Stimulated activated naive CD4-positive, alpha-beta T cell (primary cell): ENCODE results near the gene RAB44.
A peak's percentile ranks its signal among the peaks of the same experiment; 100 is the strongest.
"Not testable (repeated sequence)": the region's sequence is repeated elsewhere in the genome, so short reads cannot be mapped to it uniquely, and the experiment has no call there.

Experiments used
- DNase-seq, 6 experiments: peaks; one replicate each; lab custom pipeline; 2025; lab: John Stamatoyannopoulos, UW

Gene RAB44, protein sequence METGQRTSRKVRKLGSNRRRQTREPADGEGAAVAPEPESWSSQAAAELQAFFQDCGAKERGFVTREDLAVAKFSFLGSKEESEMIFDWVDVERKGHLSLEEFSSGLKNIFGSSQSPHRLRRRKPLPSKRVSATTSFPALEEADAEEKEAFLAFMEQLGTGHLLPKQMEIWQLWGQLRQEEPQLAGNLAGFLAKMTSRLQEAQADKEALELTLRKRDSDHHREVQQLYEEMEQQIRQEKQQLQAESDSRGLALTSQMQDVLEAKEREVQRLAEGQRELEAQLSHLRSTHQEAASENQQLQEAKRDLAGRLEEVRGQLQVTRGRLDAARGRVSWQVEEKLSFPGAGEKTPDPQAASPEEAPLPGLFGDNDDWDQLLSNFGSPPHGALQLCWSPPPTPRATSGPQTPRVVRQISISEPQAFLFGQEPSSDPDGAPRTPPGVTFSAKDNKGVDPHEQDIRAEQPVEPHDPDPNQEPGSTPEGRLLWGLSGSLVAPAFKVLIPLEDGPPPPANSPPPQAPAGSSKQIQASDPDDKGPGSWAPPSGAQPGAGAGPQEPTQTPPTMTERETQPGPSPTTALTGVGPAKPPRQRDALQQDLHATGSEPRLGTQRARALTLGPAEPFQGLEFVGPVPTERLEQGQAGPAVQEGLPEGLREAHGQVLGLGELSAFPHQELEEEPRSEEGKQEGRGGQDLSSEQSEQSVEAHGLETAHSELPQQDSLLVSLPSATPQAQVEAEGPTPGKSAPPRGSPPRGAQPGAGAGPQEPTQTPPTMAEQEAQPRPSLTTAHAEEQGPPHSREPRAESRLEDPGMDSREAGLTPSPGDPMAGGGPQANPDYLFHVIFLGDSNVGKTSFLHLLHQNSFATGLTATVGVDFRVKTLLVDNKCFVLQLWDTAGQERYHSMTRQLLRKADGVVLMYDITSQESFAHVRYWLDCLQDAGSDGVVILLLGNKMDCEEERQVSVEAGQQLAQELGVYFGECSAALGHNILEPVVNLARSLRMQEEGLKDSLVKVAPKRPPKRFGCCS

GRCh38 chr6:36697481-36697903 is at the start of gene RAB44:
TSS of gene RAB44 (plus strand) at chr6:36697826. CDS start at chr6:36704236, 6,410 bp downstream.
- DNase-seq = no peak

DNA sequence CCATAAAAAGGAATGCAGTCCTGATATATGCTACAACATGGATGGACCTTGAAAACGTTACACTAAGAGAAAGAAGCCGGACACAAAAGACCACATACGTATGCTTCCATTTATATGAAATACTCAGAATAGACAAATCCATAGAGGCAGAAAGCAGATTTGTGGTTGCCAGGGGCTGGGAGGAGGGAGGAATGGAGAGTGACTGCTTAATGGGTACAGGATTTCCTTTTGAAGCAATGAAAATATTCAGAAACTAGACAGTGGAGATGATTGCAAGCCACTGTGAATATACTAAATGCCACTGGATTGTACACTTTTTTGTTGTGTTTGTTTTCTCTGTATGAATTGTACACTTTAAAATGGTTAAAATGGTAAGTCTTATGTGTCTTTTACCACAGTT is 48.5 kb upstream of the RAB44 start:
- DNase-seq = no peak

GRCh38 chr6:36649701-36650484 is 47.7 kb upstream of the RAB44 start:
- no peak for DNase-seq

GRCh38 chr6:36650848-36651478 is 46.7 kb upstream of the RAB44 start:
- no peak for DNase-seq

DNA sequence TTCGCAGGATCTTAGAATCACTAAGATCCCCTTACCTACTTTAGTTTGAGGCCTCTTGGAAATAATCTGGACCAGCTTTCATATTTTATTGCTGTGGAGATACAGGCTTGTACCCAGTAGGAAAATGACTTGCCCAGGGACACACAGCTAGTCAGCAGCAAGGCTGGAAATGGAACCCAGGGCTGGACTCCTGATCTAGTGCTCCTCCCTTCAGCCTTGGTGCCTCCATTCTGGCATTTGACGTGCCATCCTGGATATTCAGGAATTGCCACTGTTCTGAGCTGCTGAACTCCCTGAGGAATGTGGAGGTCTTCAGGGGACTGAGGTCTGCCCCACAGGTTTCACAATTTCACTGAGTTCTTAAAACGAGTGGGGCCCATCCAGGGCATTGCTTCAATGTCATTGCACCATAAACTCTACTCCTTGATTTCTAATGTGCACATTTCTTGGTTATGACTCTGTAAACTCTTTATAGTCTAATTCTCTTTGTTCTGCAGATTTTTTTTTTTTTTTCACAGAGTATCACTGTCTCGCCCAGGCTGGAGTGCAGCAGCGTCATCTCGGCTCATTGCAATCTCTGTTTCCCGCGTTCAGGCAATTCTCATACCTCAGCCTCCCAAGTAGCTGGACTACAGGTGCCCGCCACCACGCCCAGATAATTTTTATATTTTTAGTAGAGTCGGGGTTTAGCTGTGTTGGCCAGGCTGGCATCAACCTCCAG is 45.8 kb upstream of the RAB44 start:
- DNase-seq = no peak

- not testable (repeated sequence) for DNase-seq
Measured at GRCh38 chr6:36654469-36654868, 43.2 kb upstream of the RAB44 start.

DNA sequence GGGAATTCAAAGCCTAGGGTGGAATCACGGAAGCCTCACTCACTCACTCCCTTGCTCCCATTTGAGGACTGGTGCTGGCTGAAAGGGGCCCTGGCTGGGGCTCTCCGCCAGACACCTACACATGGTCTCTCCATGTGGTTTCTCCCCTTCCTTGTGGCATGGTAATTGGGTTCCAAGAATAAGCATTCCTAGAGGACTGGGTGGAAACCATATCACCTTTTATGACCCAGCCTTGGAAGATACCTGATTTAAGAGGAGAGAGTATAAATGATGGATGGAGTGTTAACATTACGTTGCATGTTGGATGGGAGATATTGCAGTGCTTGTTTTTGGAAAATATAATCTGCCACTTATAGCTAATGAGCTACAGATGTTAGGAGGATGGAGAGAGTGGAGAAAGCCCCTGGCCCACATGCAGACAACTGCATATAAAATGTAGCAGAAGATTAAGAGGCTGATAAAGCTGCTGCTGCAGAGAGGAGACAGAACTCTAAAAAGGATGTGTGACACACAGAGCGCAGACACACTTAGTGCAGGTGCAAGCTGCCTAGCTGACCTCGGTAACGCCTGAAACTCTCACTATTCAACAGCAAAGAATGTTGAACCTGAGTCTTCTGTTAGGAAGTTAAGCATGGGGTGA is 42.4 kb upstream of the RAB44 start:
- no peak for DNase-seq

DNA sequence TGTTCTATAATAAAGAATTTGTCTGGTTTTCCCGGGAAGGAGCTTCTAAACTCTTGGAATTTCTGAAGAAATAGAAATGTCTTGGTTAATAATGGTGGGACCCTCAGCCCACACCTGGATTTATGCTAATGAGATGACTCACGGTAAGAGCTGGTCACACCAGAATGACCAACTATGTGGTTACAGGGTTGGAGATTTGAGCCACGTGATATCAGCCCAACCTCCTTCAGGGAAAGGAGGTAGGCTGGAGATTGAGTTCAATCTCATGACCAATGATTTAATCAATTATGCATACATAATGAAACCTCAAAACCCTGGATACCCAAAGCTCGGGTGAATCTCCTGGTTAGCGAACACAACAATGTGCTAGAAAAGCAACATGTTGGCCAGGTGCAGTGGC is 41.2 kb upstream of the RAB44 start:
- no peak for DNase-seq

DNA sequence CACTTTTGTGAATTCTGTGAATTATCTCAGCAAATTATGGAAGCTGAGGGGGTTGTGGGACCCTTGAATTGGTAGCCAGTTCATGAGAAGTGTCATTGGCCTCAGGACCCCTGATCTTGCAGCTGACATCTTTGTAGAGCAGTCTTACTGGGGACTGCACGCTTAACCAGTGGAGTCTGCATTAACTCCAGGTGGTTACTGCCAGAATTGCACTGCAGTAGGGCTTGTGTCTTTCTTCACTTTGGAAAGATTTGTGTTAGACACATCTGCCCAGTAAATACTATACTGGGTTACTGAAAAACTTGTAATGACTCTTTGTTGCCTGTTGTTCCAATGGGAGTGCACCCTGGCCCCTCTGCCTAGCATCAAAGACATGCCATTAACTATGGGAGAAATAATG is 40.4 kb upstream of the RAB44 start:
- DNase-seq = no peak

GRCh38 chr6:36657942-36658544 is 39.6 kb upstream of the RAB44 start:
- DNase-seq = no peak

- no peak for DNase-seq
Measured at GRCh38 chr6:36659271-36659670, 38.4 kb upstream of the RAB44 start.

DNA sequence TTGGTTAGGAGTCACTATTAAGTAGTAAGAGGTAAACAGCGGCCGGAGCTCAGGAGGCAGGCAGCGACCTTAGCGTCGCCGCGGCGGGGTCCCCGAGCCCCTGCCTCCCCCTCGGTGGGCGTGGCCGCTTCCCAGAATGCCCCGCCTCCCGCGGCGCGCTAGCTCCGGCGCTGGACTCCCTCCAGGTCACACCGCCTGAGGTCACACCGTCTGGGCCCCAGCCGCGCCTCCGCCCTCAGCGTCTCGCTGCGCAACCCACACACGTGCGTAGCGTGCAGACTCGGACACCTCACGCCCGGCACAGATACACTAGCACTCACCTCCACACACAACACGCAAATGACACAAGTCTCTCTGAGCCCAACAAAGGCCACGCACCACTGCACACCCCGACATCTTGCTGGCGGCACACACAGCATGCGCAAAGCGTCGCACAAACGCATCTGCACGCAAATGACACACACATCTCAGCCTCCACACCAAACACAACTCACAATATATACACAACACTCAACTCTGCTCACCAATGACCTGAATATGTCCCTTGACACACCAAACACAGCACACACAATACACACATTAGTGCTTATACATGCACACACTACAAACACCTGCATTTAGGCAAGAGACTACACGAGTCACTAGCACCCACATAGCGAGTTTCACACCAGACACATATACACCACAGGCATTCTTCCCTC is 36.7 kb upstream of the RAB44 start:
- DNase-seq = no peak

DNA sequence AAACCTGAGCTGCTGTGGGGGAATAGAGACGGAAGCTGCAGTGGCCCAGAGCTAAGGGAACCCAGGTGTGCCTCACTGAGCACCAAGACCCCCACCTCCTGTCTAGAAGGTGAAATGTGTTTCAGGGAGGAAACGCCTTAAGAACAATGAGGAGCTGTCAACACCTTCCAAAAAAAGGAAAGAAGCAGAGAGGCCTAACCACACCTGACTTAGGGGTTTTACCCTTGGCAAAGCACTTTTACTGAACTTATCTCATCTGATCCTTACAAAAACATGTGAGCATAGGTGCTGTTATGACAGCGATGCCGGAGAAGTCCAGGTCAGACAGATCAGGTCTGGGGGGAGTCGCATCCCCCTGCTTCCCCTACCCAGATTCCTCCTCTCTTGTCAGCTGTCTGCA is 35.2 kb upstream of the RAB44 start:
- DNase-seq = peak in 3 of 6 experiments; percentile 15 to 23 (median 18)

DNA sequence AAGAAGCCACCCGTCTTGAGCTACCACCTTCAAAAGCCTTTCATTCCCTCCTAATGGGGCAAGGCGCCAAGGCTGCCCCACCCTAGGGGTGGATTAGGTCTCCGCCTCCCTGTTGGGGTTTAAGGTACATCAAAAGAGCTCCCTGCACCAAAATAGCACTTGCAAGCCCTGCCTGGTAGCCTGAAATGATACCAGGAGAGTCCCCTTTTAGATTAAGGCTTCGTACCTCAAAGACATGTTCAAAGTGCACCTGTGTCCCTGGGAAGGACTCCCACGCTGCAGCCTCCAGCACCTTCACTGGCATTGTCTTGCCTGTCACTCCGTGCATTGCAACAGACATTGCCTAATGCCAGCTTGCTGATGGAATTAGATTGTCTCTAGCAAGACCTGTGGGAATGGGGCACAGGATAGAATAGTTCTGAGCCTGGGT is 34.8 kb upstream of the RAB44 start:
- DNase-seq = peak in 3 of 6 experiments; percentile 9 to 22 (median 11)

DNA sequence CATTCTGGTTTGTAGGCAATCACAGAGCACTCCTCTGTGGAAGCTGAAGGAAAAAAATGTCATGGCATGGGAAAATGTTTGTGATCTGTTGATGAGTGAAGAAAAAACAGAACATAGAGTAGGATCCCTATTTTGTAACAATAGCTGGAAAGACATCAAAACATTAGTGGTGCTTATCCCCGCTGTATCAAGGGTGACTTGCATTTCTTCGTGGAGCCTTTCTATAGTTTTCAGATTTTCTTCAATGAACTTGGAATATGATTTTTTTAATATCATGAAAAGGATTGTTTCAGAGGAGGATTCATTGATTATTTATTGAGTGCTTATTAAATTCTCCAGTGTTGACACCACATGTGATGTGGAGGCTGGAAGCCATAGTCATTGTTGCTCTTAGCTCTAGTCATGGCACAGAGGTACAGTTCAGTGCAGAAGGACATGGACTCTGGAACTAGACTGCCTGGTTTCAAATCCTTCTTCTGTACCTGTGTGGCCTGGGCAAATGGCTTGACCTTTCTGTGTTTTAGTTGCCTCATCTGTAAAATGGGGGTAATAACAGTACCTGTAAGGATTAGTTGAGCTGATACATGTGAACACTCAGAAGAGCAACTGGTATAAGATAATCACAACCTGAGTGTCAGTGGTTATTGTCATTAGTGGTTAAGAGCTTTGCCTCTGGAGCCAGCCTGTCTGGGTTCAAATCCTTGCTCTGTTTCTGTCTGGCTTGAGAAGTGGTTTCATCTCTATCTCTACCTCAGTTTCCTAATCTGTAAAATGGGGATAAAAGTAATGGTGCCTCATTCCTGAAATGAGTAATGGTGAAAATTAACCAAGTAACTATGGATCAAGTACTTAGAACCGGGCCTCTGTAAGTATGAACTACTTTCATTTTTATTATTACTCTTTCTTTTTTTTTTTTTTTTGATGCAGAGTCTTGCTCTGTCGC is 33.9 kb upstream of the RAB44 start:
- DNase-seq = no peak

DNA sequence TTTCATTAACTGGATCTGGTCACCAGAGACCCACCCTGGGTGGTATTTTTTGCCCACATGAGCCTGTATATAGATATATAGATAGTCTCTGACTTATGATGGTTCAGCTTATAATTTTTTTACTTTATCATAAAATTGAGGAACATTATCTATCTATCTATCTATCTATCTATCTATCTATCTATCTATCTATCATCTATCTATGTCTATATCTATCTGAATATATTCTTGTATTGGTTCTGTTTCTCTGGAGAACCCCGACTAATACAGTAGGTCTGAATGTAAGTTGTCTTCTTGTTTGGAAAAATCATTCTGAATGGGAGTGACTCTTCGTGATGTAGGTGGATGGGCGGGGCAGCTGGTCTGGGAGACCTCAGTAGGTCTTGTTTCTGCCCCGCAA is 32.4 kb upstream of the RAB44 start:
- no peak for DNase-seq

DNA sequence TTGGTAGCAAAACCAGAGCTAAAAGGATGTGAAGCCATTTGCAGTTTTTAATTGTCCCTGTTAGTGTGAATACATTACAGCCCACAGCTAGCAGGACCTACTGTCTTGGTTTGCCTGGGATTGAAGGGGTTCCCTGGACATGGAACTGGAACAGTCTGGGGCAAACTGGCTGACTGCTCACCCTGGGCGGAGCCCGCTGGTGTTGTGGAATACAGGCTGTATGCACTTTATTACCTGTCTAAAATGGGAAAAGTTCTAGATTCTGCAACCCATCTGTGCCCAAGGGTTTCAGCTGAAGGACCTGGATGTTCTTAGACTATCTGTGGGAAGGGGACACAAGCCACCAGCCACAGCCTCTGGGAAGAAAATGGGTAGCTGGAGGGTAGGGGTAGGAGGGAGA is 31.3 kb upstream of the RAB44 start:
- no peak for DNase-seq
